Activated gamma-delta T cell treated with anti-CD3 and anti-CD28 coated beads, Interleukin-2, amount 50 U/mL, for 16 hours (primary cell): ENCODE measurements around the gene UBE2D1.

Experiments
- DNase-seq: peaks from one replicate; pipeline ENCODE4 v3.0.0-alpha.2; 2020; ENCODE audit warnings: low read depth

UBE2D1 gene

GRCh38 chr10:58341422-58341821 lies 6.6 kb downstream of the UBE2D1 start:
- DNase-seq, result no peak

GRCh38 chr10:58341947-58342346 lies 7.1 kb downstream of the UBE2D1 start:
- no peak for DNase-seq

- no peak for DNase-seq
These were observed 13.2 kb downstream of the UBE2D1 start for GRCh38 chr10:58347967-58348366.

GRCh38 chr10:58348571-58349033 lies 13.8 kb downstream of the UBE2D1 start:
- no peak for DNase-seq

GRCh38 chr10:58350023-58350422 lies 15.2 kb downstream of the UBE2D1 start:
- no peak for DNase-seq

- DNase-seq, result no peak
These were observed 16.0 kb downstream of the UBE2D1 start for GRCh38 chr10:58350619-58351323.

- DNase-seq, result no peak
These were observed 17.1 kb downstream of the UBE2D1 start for GRCh38 chr10:58351616-58352578.

GRCh38 chr10:58352956-58353610 lies 18.3 kb downstream of the UBE2D1 start:
- no peak for DNase-seq

- no peak for DNase-seq
These were observed 21.9 kb downstream of the UBE2D1 start for GRCh38 chr10:58356756-58357155.

- DNase-seq, result no peak
These were observed 23.6 kb downstream of the UBE2D1 start for GRCh38 chr10:58358314-58358933.

GRCh38 chr10:58358947-58359346 lies 24.1 kb downstream of the UBE2D1 start:
- no peak for DNase-seq

- no peak for DNase-seq
These were observed 24.7 kb downstream of the UBE2D1 start for GRCh38 chr10:58359541-58359940.

GRCh38 chr10:58360412-58361004 lies 25.7 kb downstream of the UBE2D1 start:
- no peak for DNase-seq

- no peak for DNase-seq
These were observed 26.5 kb downstream of the UBE2D1 start for GRCh38 chr10:58361353-58361752.

- no peak for DNase-seq
These were observed 27.4 kb downstream of the UBE2D1 start for GRCh38 chr10:58362027-58362789.

- no peak for DNase-seq
These were observed 32.3 kb downstream of the UBE2D1 start for GRCh38 chr10:58367069-58367468.

GRCh38 chr10:58371473-58371872 lies 36.7 kb downstream of the UBE2D1 start:
- DNase-seq, result no peak

- DNase-seq, result no peak
These were observed 38.0 kb downstream of the UBE2D1 start for GRCh38 chr10:58372607-58373441.

GRCh38 chr10:58373442-58373827 lies 38.6 kb downstream of the UBE2D1 start:
- DNase-seq, result no peak

GRCh38 chr10:58382489-58382995 lies 47.7 kb downstream of the UBE2D1 start:
- no peak for DNase-seq
